HG03521 (cell line): ENCODE results near the gene ERF.
A peak's percentile ranks its signal among the peaks of the same experiment; 100 is the strongest.
"Not testable (repeated sequence)": the region's sequence is repeated elsewhere in the genome, so short reads cannot be mapped to it uniquely, and the experiment has no call there.

Source experiments
- ATAC-seq: cut with Tn5 transposase; IDR thresholded peaks from one replicate; pipeline ENCODE4 v1.9.1; 2021; ENCODE audit warnings: mild to moderate bottlenecking, moderate library complexity; ENCODE audit not compliant: unreplicated experiment

ERF gene

DNA sequence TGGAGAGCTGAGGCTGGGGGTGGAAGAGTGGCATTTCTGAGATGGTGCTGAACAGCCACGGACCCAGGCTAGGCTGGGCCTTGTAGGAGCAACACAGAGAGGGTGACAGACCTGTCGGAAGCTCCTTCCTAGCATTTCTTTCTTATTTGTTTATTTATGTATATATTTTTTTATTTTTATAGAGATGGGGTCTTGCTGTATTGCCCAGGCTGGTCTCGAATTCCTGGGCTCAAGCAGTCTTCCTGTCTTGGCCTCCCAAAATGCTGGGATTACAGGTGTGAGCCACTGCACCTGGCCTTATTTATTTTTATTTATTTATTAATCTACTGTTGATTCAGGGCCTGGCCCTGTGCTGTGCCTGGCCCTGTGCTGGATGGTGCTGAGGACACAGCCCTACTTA, 20.6 kb upstream of the ERF start:
- ATAC-seq: no peak

DNA sequence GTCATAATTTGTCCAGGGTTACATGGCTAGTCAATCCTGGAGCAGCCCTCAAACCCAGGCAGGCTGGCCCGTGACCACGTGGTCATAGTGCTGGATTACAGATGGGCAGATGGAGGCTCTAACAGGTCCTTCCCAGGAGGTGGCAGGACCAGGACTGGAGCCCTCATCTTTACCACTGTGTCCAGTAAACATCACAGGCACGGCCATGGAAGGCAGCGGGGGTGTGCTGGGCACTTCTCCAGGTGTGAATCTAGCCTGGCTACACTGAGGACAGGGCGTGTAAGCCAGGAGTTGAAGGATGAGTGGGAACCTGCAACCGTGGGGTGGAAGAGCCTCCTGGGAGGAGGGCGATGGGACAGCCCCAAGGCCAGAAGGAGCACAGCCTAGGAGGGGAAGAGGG, 20.2 kb upstream of the ERF start:
- no peak for ATAC-seq

DNA sequence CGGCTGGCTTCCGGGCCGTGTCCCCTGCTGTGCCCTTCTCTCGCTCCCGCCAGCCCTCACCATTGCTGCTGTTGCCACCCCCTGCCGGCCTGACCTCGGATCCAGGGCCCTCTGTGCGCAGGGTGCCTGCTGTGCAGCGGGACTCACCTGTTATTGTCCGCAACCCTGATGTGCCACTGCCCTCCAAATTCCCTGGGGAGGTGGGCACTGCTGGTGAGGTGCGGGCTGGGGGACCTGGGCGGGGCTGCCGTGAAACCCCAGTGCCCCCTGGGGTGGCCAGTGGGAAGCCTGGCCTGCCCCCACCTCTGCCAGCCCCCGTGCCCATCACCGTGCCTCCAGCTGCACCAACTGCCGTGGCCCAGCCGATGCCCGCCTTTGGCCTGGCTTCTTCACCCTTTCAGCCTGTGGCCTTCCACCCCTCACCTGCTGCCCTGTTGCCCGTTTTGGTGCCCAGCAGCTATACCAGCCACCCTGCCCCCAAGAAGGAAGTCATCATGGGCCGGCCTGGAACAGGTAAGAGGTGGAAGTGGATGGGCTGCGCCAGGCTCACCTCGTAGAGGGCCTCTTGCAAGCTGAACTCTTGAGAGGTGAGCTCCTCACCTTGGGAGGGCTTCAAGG, 19.2 kb upstream of the ERF start:
- ATAC-seq: no peak

DNA sequence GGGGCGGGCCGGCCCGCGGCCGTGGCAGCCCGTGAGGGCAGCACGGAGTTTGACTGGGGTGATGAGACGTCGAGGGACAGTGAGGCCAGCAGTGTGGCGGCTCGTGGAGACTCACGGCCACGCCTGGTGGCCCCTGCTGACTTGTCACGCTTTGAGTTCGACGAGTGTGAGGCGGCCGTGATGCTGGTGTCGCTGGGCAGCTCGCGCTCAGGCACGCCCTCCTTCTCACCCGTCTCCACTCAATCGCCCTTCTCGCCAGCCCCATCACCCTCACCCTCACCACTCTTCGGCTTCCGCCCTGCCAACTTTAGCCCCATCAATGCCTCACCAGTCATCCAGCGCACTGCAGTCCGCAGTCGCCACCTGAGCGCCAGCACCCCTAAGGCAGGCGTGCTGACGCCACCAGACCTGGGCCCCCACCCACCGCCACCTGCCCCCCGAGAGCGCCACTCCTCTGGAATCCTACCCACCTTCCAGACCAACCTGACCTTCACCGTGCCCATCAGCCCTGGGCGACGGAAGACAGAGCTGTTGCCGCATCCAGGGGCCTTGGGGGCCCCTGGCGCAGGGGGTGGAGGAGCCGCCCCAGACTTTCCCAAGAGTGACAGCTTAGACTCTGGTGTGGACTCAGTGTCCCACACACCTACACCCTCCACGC, 18.6 kb upstream of the ERF start:
- ATAC-seq: no peak

DNA sequence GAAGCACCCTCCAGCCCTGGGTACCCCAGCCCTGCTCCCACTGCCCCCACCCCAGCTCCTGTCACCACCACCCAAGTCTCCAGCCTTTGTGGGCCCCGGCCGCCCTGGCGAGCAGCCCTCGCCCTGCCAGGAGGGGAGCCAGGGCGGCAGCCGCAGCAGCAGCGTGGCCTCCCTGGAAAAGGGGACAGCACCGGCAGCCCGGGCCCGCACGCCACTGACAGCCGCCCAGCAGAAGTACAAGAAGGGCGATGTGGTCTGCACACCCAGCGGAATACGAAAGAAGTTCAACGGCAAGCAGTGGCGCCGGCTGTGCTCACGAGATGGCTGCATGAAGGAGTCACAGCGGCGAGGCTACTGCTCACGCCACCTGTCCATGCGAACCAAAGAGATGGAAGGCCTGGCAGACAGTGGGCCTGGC, 18.1 kb upstream of the ERF start:
- ATAC-seq: no peak

DNA sequence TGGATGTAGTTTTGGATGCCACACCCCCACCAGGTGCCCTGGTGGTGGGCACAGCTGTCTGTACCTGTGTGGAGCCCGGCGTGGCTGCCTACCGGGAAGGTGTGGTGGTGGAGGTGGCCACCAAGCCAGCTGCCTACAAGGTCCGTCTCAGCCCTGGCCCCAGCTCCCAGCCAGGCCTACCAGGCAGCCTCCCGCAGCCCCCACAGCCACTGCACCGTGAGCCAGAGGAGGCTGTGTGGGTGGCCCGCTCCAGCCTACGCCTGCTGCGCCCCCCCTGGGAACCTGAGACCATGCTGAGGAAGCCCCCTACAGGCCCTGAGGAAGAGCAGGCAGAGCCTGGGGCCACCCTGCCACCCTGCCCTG, 17.6 kb upstream of the ERF start:
- no peak for ATAC-seq

DNA sequence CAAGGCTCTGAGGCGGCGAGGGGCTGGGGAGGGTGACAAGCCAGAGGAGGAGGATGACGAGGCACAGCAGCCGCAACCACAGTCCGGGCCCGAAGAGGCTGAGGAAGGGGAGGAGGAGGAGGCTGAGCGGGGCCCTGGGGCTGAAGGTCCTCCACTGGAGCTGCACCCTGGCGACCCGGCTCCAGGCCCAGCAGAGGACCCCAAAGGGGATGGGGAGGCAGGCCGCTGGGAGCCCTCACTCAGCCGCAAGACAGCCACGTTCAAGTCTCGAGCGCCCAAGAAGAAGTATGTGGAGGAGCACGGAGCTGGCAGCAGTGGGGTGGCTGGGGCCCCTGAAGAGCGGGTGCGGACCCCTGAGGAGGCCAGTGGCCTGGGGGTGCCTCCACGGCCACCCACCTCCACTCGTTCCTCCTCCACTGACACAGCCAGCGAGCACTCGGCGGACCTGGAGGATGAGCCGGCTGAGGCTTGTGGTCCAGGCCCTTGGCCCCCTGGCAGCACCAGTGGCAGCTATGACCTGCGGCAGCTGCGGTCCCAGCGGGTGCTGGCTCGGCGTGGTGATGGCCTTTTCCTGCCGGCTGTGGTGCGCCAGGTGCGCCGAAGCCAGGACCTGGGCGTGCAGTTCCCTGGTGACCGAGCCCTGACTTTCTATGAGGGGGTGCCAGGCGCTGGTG, 17.1 kb upstream of the ERF start:
- ATAC-seq: no peak

DNA sequence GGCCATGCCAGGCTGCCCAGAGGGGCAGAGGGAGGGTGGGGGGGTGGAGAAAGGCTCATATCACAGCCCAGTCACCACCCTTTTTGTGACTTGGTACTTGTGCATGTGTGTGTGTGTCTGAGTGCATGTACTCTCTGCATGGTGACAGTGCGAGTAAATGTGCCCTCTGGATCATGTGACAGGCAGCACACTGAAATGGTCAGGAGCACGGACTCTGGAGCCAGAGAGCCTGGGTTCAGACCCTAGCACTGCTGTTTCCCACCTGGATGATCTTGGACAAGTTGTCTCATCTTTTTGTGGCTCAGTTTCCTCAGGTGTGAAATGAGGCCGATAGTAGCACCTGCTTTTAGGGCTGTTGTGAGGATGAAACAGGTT, 16.1 kb upstream of the ERF start:
- no peak for ATAC-seq

DNA sequence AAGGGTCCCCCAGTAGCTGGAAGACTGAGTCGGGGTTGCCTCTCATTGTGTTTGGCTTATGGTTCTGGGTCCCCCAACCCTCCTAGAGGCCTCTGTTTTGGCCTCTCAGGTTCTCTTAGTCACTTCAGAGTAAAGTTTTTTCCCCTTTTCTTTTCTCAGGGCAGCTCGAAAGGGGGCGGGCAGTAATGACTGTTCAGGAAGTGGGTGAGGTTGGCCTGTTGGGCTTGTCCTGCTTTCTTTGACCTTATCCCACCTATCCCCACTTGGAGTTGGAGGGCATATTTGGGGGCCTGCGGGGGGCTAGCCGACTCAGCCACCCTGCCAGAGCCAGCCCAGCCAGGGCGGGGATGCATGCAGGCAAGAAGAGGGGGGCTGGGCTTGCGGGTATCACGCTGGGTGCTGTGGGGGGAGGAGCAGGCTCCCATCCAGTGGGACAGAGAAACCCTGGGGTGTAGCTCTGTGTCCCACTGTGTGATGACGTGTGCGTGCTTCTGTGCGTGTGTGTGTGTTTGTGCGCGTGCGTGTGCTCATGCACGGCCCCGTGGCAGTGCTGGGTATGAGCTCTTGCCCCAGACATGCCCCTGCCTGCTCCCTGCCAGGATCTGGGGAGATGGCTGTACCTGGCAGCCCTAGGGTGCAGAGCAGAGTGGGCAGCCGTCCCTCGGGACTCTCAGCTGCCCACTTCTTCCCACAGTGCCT, 15.6 kb upstream of the ERF start:
- no peak for ATAC-seq

DNA sequence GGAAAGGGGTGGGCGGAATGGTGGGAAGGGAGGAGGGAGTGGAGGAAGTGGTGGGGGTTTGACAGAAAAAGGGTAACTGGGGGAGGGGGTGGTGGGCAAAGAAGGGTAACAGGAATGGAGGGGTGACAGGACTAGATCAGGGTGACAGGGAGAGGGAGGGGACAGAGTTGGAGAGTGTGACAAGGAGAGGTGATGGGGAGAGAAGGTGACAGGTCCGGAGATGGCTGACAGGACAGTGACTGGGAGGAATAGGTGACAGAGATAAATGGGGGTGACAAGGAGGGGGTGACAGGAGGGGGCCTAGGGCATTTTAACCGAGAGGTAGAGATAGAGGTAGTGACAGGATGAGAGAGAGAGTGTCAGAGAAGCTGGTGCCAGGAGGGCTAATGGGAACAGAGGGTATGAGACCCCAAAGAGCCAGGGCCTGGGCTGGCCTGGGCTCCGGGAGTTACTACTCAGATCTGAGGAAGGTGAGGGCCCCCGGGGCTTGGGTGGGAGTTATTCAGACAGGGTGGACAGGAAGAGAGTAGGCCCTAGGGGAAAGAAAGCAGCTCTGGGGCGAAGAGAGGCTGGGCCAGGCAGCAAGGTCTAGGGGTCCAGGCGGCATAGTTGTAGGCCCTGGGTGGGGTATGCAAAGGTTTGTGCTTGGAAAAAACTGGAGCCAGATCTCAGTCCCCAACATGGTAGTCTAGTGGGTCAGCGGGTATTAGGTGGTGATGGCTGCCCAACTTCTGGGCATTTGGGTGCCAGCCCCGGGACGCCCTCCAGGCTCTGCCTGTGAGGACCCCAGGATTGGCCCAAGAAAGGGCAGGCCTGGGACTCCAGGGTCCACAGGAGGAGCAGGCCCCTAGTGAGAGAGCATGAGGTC, 14.8 kb upstream of the ERF start:
- ATAC-seq: no peak

DNA sequence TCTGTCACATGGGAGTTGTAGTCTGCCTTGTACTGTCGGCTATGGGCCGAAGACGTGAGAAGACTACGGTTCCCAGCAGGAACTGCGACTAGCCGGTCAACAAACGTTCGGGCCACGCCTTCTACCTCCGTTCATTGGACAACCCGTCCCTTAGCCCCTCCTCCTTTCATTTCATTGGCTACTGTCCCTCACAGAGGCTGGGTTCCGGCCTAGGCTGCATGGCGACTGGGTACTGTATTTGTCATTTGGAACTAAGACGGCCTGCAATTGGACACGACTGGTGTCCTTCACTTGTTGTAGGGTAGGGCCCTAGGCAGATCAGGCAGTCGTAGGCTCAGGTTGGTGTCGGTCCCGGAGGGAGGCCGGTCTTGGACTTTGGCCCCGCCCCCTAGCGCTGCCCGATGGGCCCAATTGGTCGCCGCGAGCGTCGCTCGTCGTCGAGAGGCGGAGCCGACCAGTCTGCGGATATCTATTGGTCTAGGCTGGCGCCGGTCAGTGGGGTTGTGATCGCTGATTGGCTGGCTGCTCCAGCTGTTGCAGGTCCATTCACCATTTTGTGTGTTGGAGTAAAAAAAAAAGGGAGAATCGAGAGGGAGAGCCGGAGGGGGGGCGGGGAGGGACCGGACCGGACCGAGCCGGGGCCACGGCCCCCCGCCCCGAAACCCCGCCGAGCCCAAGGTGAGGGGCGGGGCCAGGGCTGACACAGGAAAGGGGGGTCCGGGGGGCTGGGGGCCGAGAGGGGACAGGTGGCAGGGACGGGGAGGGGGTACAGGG, 14.0 kb upstream of the ERF start, which contains the start of gene CIC:
TSS of gene CIC (plus strand) at position 549 of the 774 bp plus-strand sequence. CDS start 2,532 bp downstream, outside the sequence.
- peak; percentile 75 for ATAC-seq

DNA sequence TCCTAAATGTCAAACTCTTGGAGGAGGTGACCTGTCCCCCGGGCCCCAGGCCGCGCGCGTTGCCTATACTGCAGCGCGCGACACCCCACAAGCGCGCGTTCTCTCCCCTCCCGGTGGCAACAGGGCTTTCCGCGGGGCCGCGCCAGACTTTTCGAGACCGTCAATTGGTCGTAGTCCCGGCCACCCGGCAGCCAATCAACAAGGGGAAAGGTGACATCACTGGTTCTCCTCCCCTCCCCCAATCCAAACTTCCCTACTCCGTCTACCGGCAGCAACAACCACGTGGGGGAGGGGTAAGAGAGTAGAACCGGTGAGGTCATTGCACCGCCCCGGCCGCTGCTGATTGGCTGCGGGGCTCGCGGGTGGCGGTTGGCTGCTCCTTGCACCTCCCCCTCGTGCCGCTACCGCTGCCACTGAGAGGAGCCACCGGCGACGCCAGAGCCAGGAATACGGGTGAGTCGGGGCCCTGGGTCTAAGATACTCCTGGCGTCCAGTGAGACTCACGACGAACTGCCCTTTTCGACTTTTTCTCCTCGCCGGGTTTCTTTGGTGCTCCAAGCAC, 13.3 kb upstream of the ERF start:
- ATAC-seq: peak; percentile 50

DNA sequence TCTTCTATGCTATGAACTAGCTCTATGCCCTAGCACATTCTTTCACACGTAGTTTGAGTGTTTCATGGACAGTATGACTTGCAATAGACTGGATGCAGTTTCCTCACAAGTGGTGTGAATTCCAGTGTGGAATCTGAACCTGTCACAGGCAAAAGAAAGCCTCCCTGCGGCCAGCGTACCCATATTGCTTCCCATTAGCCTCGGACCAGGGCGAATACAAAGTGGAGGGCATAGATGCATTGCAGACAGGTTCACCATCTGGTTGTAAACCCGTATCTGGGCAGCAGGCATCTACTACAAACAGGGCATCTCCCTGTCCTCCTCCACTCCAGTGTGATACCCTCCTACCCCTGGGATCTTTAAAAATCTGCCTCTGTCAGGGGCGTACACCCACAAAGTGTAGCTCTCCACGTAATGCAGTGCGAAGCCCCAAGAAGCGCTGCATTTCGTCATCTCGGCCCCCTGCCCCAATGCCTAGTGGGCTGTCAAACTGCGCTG, 12.8 kb upstream of the ERF start:
- ATAC-seq: no peak

DNA sequence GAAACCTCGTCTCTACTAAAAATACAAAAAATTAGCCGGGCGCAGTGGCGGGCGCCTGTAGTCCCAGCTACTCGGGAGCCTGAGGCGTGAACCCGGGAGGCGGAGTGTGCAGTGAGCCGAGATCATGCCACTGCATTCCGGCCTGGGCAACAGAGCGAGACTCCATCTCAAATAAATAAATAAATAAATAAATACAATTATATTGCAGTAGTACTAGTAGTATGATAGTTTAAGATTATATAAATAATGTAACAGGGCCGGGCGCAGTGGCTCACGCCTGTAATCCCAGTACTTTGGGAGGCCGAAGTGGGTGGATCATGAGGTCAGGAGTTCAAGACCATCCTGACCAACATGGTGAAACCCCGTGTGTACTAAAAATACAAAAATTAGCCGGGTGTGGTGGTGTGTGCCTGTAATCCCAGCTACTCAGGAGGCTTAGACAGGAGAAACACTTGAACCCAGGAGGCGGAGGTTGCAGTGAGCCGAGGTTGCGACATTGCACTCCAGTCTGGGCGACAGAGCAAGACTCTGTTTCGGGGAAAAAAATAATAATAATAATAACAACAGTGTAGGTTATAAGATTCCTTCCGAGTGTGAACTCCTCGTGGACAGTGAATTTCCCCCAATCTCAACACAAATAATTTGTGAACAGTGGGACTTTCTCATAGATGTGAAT, 12.1 kb upstream of the ERF start:
- ATAC-seq: not testable (repeated sequence)

DNA sequence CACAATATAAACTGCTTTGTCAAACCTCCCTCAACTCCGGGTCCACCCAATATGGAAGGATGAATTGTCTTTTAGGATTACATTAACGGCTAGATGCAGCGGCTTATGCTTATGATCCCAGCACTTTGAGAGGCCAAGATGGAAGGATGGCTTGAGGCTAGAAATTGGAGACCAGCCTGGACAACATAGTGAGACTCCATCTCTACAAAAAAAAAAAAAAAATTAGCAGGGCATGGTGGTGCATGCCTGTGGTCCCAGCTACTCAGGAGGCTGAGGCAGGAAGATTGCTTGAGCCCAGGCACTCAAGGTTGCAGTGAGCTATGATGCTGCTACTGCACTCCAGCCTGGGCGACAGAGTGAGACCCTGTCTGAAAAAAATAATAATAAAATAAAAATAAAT, 11.2 kb upstream of the ERF start:
- not testable (repeated sequence) for ATAC-seq

DNA sequence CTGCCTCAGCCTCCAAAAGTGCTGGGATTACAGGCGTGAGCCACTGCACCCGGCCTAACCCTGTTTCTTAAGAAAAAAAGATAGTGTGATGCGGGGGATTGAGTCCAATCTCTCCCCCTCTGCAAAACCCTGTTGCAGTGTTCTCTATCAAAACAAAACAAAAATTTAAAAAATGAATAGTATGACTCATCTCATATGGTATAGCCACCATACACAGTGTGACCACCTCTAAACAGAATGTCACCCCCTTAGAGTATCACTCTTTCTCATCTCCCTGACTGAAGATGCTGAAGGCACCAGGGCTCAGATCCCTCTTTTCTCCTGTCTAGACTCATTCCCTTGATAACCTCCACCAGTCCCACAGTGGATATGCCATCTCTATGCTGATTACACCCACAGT, 6.8 kb upstream of the ERF start:
- no peak for ATAC-seq

DNA sequence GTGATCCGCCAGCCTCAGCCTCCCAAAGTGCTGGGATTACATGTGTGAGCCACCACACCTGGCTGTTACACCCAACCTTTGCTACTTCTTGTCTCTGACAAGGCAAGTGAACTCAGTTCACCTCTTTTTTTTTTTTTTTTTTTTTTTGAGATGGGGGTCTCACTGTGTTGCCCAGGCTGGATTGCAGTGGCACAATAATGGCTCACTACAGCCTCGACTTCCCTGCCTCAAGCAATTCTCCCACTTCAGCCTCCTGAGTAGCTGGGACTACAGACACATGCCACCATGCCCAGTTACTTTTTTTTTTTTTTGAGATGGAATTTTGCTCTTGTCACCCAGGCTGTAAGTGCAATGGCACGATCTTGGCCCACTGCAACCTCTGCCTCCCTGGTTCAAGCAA, 2.9 kb upstream of the ERF start:
- ATAC-seq: not testable (repeated sequence)

DNA sequence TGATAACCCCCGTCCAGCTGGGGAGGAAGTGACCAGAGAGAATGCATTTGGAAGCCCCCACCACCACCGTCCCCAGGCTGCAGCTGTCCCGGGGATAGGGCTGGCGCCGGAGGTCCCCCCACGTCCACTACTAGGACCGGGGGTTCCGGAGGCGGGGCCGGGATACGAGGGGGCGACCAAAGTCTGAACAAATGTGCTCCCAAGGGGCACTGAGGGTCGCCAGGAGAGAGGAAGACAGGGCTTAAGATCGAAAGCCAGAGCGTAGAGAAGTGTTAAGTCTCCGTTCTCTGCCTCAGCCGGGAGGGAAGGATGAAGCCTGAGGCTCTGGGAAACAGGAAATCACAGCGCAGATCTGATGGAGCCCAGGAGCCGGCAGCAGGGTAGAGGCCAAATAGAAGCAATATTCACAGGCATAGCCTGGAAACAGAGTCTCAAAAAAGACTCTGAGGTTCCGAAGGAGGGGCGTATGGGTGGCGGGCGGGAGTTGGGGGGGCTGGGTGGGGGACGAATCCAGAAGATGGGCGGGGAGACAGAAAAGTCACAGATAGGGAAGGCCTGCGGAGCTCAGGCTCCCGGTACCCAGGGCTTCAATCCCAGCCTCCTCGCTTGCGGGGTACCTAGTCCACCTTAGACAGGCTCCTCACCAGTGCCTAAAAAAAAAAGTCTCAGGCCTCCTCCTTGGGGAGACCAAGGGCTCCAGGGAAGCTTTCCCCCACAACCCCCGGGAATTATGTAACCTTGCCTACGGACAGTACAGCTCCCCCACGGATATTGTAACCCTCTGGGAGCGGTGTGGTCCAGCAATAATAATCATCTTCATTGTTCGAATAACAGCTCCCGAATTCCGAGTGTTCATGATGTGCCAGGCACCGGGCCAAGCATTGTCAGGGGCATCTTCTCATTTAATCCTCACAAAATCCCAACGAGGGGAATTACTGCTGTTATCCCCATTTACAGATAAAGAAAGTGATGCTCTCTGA, 1.1 kb upstream of the ERF start:
- ATAC-seq: no peak
